OCI-LY3 (cell line): ENCODE results near the gene TCEAL3.

Experiments used
- H2AFZ ChIP-seq: fragments of 200-600, 300-600 bp; shearing (Covaris generic); 2 replicates; pipeline ENCODE4 v1.6.0; 2014; ENCODE audit warnings: antibody characterized with exemption, low read depth, low read length
- H3K27ac ChIP-seq: fragments of 200-600, 300-600 bp; sonication (generic); 2 replicates; pipeline ENCODE4 v1.5.1; 2014; ENCODE audit warnings: mild to moderate bottlenecking, low read length, moderate library complexity, mixed read lengths
- H3K27me3 ChIP-seq: fragments of 200-600, 300-600 bp; sonication (generic); 2 replicates; pipeline ENCODE4 v1.6.1; 2014; ENCODE audit warnings: low read depth, low read length, mixed read lengths
- H3K36me3 ChIP-seq: fragments of 200-600, 300-600 bp; sonication (generic); replicated peaks from 2 replicates; pipeline ENCODE3; 2014; ENCODE audit warnings: low read depth, low read length, mixed read lengths
- H3K4me1 ChIP-seq: fragments of 300-600, 200-600 bp; sonication (generic); 2 replicates; pipeline ENCODE4 v1.6.1; 2014; ENCODE audit warnings: low read length, mixed read lengths
- H3K4me2 ChIP-seq: fragments of 200-600, 300-600 bp; sonication (generic); 2 replicates; pipeline ENCODE4 v1.6.1; 2014; ENCODE audit warnings: low read length, mixed read lengths
- H3K4me3 ChIP-seq: fragments of 300-600, 200-600 bp; sonication (generic); 2 replicates; pipeline ENCODE4 v1.5.1; 2014; ENCODE audit warnings: antibody characterized with exemption, mild to moderate bottlenecking, low read length, moderate library complexity
- H3K79me2 ChIP-seq: fragments of 300-600, 200-600 bp; shearing (Covaris generic); 2 replicates; pipeline ENCODE4 v1.6.1; 2014; ENCODE audit warnings: mild to moderate bottlenecking, low read length, mixed read lengths
- H3K9ac ChIP-seq: fragments of 300-600, 200-600 bp; shearing (Covaris generic); 2 replicates; pipeline ENCODE4 v1.6.0; 2014; ENCODE audit warnings: mild to moderate bottlenecking, low read length, moderate library complexity
- H3K9me3 ChIP-seq: fragments of 200-600, 300-600 bp; shearing (Covaris generic); 2 replicates; pipeline ENCODE4 v1.6.1; 2014; ENCODE audit warnings: low read length, mixed read lengths; ENCODE audit not compliant: insufficient read depth
- H4K20me1 ChIP-seq: fragments of 200-600, 300-600 bp; sonication (generic); 2 replicates; pipeline ENCODE4 v1.6.1; 2016; ENCODE audit warnings: low read length, mixed read lengths; ENCODE audit not compliant: insufficient read depth
- CTCF ChIP-seq: fragments of 200-600, 300-600 bp; sonication (generic); IDR thresholded peaks from 2 replicates; pipeline ENCODE4 v1.5.1; 2014; ENCODE audit warnings: antibody characterized with exemption, low read length, low read depth
- EZH2phosphoT487 ChIP-seq: fragments of 200-600 bp; shearing (Covaris generic); IDR thresholded peaks from 2 replicates; pipeline ENCODE4 v1.6.1; 2018; ENCODE audit warnings: antibody characterized with exemption, mixed run types, low read depth

The TCEAL3 gene

GRCh38 chrX:103608306-103608963, 672 bp downstream of the TCEAL3 start:
- Histone ChIP-seq H3K27ac (no peak overlapping the region; the same call in 1 of the 2 replicates), H3K4me3 (peak overlapping the region; percentile 95), H2AFZ (peak overlapping the region; percentile 79; the same call in 1 of the 2 replicates), H3K36me3 (no peaks in the 10 kb centered on the region), H3K27me3 (peaks cover 7% of the 10 kb centered on the region; the same call in 1 of the 2 replicates), H3K79me2 (no peaks in the 10 kb centered on the region), H3K4me1 (peaks cover 8% of the 10 kb centered on the region; the same call in 1 of the 2 replicates), H4K20me1 (no peaks in the 10 kb centered on the region), H3K9me3 (no peaks in the 10 kb centered on the region), H3K9ac (peak overlapping the region; percentile 75), H3K4me2 (peak overlapping the region; percentile 67)
- no peak for TF ChIP-seq EZH2phosphoT487
- TF ChIP-seq CTCF = no peak

GRCh38 chrX:103610282-103610681, 2.5 kb downstream of the TCEAL3 start:
- no peaks in the 10 kb centered on the region for H4K20me1 ChIP-seq
- H3K4me1 ChIP-seq = peaks cover 8% of the 10 kb centered on the region; the same call in 1 of the 2 replicates
- H3K36me3 ChIP-seq = no peaks in the 10 kb centered on the region
- H3K27ac ChIP-seq = no peak overlapping the region
- H3K27me3 ChIP-seq = peaks cover 7% of the 10 kb centered on the region; the same call in 1 of the 2 replicates
- H3K79me2 ChIP-seq = no peaks in the 10 kb centered on the region
- H3K4me2 ChIP-seq = no peak overlapping the region
- no peak overlapping the region for H3K4me3 ChIP-seq
- no peaks in the 10 kb centered on the region for H3K9me3 ChIP-seq
- H2AFZ ChIP-seq = no peak overlapping the region
- H3K9ac ChIP-seq = no peak overlapping the region
- TF ChIP-seq EZH2phosphoT487 = no peak
- no peak for TF ChIP-seq CTCF

- Histone ChIP-seq H3K9ac (no peak overlapping the region), H3K27me3 (no peaks in the 10 kb centered on the region), H3K79me2 (no peaks in the 10 kb centered on the region), H3K36me3 (no peaks in the 10 kb centered on the region), H4K20me1 (no peaks in the 10 kb centered on the region), H2AFZ (no peak overlapping the region), H3K9me3 (no peaks in the 10 kb centered on the region), H3K27ac (no peak overlapping the region), H3K4me2 (no peak overlapping the region), H3K4me1 (0 out of 2 replicates have a peak, but pooled peaks cover 2% of the 10 kb centered on the region), H3K4me3 (no peak overlapping the region)
- TF ChIP-seq CTCF = no peak
- no peak for TF ChIP-seq EZH2phosphoT487
Measured at GRCh38 chrX:103613362-103613890, 5.7 kb downstream of the TCEAL3 start.

GRCh38 chrX:103614999-103615398, 7.2 kb downstream of the TCEAL3 start:
- TF ChIP-seq CTCF (no peak), EZH2phosphoT487 (no peak)
- H3K27ac ChIP-seq = no peak overlapping the region
- H3K4me2 ChIP-seq = no peak overlapping the region

More at GRCh38 chrX:103614999-103615398, 7.2 kb downstream of the TCEAL3 start:
- no peak overlapping the region for H2AFZ ChIP-seq
- no peak overlapping the region for H3K4me3 ChIP-seq
- H3K9me3 ChIP-seq = no peaks in the 10 kb centered on the region
- H3K36me3 ChIP-seq = no peaks in the 10 kb centered on the region
- no peaks in the 10 kb centered on the region for H3K79me2 ChIP-seq
- H3K27me3 ChIP-seq = no peaks in the 10 kb centered on the region
- H3K9ac ChIP-seq = no peak overlapping the region
- H4K20me1 ChIP-seq = no peaks in the 10 kb centered on the region
- H3K4me1 ChIP-seq = no peaks in the 10 kb centered on the region
